GM18909 (cell line): ENCODE measurements around the gene TUBB2B.

Source experiments
- ATAC-seq: cut with Tn5 transposase; IDR thresholded peaks from one replicate; pipeline ENCODE4 v1.9.1; 2021; ENCODE audit warnings: mild to moderate bottlenecking; ENCODE audit not compliant: unreplicated experiment, poor library complexity

TUBB2B gene

DNA sequence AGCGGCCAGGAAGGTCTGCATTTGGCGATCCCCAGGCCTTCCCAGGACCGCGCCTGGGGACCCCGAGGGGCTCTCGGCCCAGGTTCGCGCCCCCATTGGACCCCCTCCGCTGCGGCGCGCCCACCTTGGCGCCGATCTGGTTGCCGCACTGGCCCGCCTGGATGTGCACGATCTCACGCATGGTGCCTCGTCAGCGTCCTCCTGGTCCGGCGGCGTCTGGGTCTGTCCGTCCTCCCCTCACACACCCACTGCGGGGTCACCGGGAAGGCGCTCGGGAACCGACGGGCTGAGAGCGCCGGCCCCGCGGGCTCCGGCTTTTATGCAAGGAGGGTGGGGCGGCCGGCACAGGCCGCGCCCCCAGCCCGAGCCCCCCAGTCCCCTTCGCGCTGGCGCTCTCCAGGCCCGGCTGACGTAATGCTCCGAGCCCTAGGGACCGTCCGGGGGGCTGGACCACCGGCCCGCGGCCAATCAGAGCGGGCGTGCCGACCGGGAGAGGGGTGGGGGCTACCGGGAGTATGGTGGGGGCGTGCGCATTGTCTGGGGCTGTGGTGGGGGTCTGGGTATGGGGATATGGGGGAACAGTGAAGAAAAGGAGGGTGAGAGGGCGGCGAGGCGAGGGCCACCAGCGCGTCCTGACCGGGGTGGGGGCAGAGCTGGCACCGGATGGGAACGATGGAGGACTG lies at the start of gene TUBB2B:
TUBB2B (minus strand) TSS at position 291 of the 683 bp plus-strand sequence; CDS start at position 181, 110 bp downstream.
- ATAC-seq, result no peak

DNA sequence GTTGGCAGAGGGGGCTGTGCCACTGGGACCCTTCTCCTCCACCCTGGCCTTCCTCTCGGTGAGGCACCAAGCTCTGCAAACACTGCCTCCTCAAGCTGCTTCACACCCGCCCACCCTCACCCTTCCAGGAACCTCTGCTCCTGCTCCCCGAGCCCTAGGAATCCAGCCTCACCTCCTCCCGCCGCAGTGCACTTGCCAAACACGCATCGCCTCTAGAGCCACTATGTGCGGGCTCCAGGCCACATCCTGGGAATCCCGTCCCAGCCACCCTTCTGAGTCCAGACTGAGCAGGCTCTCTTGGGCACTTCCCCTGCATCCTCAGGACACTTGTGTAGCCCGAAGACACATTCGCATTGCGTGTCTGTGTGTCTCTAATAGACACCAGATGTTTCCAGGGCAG lies 49.8 kb upstream of the TUBB2B start:
- ATAC-seq, result no peak

- no peak for ATAC-seq
These were observed 49.0 kb upstream of the TUBB2B start for GRCh38 chr6:3276174-3277167.

DNA sequence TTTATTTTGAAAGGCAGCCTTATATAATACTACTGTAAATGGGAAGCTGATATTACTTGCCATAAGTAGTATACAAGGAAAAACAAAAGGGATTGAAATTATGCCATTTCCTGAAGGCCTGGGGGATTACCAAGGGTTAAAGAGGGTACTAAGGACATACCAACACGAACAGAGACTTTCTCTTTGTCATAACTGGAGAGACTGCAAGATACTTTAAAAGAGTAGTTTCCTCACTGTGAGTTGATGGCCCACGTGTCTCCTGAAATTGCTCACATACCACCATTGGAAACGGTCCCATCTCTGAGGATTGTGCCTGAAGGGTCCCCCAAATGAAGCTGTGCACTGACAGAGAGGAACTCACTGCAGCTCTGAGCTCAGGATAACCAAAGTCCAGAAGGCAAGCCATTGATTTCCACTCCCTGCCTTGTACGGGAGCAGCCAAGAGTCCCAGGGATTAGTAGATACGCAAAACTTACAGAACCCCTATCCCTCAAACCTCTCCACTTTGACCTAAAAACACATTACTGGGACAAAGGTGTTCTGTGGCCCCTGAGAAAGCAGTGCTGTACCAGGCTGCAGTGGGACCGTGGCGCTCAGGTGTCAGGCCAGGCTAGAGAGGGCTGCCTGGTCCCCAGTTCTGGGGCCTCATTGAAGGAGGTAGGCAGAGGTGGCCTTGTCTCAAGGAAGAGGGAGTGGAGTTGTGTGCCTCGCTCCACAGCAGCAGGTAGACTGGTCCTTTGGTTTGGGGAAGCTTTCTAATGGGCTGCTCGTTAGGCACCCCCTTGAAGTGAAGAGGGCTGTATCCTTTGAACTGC lies 46.5 kb upstream of the TUBB2B start:
- no peak for ATAC-seq

DNA sequence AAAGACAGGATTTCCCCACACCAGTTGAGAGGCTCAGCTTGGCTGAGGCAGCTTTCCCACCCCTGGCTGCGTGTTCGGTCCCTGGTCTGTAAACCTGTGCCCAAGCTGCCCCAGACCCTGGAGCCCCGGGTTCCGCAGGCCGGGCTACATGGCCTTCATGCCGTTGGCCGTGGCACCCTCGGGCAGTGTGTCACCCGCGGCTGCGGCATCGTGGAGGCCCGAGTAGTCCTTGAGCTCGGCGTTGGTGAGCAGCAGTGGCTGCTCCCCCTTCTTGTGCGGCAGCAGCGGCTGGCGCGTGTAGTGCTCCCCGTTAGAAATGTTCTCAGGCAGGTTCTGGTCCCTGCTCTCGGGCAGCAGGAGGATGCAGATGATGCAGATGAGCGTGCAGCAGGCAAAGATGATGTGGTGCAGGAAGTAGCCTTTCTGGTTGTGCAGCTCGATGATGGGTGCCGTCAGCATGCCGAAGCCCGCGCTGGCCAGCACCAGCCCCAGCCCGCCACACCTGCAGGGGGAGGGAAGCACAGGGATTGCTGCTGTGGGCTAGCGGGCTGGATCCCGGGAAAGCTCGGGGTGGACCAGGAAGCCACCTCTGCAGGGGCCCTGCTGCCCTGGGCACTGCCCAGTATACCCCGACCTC lies 45.6 kb upstream of the TUBB2B start:
- no peak for ATAC-seq

DNA sequence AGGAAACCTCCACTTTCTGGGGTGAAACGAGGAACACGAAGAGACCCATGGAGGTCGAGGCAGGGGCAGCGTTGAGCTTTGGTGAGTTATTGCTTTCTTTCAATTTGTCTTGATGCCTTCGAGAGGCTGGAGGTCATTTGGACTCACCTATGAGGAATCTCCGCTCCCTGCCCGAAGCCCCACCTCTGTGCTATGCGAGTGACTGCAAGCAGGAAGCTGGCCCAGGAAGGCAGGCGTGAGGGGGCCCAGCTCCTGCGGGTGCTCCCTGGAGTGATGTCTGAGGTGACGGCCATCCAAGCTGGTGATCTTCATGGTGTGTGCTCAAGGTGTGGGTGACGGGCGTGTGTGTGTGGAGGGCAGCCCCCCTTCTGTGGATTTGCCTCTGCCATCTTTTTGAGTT lies 44.3 kb upstream of the TUBB2B start:
- no peak for ATAC-seq

DNA sequence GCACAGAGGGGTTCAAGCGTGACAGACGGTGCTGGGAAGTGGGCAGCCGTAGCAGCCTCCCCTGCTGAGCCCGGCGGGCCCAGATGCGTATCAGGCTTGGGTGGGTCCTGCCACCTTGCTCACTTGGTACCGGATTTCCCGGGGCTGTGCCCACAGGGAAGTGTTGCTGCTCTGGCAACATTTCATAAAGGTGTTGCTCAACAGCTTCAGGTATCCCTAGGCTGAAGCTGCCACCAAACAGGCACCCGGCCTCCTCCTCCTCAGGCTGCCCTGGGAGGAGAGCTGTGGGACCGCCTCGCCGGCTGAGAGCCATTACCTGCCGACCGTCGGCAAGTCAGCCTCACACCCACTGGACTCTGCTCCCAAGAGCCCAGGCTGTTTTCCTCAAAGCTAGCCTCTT lies 42.8 kb upstream of the TUBB2B start:
- no peak for ATAC-seq

DNA sequence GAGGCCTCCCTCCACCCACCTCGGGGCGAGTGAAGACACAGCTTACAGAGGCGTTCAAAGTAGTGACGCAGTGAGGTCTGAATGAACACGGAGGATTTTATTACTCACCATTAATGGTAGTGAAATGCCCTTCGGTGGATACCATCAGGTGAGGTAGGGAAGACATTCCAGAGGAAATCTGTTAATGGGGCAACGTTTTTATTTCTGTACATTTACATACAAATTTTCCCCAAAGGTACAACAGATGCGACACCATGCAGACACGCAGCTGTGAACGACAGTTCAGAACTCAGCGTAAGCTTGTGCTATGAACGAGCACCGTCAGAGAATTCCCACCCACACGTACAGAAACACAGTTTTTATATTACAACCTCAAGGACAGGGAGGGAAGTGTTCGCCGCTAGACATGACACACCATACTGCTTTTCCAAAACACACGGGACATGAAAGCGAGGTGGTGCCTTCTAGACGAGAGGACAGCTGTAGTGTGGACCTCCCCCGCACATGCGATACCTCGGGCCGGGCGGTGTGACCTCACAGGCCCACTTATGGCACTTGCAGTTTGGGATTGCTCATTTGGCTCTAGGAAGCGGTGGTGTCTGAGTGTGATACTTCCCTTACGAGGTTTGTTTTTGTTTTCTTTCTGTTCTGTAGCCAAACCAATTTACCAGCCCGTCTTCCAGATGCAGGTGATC lies 42.0 kb upstream of the TUBB2B start:
- no peak for ATAC-seq

DNA sequence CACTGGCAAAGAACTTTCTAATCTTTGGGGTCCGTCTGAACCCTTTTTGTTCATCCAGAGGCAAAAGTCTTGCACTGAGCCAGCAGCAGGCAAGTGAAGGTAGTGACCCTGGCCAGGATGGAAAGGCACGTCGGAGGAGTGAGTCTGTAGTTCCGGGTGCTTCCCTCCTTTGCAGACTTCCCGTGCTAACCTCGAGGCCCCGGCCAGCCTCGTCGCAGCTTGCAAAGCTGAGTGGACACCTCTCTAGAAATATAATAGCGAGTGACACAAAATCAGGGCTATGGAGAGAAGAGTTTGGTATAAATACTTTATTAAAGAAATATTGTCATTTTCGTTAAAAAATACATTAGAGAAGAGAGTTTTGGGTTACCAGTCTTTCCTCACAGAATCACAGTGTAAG lies 41.2 kb upstream of the TUBB2B start:
- no peak for ATAC-seq

DNA sequence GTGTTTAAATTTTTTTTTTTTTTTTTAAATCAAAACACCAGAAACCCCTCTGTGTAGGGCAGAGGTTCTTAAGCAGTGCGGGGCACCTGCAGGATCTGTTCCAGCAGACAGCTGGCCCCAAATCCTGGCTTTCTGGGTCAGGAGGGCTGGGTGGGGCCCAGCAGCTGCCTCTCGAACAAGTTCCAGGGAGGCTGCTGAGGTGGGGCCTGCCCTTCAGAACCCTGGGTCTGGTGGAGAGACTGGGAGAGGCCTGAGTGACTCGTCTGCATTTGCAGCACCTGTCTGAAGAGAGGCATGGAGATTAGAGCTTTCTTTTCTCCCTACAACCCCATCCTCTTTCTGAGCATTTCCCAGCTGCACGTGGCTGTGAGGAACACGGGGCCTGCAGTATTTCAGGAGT lies 39.7 kb upstream of the TUBB2B start:
- ATAC-seq, result no peak

DNA sequence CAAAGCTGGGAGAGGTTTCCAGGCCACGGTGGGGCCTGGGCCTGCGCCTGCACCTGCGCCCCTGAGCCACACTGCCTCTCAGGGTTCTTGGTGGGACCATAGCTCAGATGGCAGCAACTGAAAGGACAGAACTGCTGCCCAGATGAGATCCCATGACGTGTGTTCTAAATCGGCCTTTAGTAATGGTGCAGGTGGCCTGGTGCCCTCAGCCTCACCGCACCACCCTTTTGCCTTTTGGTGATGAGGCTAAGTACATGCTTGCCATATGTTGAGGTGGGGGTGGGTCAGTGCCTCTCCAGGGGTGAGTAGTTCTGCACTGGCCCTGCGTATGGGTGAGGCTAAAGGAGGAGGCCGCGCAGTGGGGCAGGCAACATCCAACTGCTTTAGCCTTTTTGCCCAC lies 38.7 kb upstream of the TUBB2B start:
- no peak for ATAC-seq

GRCh38 chr6:3265671-3266070 lies 38.2 kb upstream of the TUBB2B start:
- ATAC-seq, result no peak

DNA sequence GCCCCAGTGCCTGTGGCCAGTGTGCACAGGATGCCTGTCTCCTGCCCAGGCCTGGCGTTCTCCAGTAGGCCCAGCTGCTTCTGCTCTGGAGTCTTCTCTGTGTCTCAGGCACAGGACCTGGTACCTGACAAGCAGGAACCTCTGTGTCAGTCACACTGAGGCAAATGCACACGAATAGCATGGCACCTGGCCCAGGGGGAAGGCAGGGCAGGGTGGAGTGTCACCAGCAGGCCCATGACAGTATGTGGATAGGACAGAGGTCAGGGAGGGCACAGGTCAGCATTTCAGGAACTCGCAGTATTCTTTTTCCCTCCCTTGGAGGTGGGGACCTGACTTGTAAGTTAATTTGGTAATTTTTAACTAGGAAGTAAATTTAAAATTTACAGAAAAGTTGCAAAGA lies 36.9 kb upstream of the TUBB2B start:
- ATAC-seq, result no peak

GRCh38 chr6:3263096-3263495 lies 35.6 kb upstream of the TUBB2B start:
- ATAC-seq, result no peak

GRCh38 chr6:3261921-3262320 lies 34.5 kb upstream of the TUBB2B start:
- ATAC-seq, result no peak

DNA sequence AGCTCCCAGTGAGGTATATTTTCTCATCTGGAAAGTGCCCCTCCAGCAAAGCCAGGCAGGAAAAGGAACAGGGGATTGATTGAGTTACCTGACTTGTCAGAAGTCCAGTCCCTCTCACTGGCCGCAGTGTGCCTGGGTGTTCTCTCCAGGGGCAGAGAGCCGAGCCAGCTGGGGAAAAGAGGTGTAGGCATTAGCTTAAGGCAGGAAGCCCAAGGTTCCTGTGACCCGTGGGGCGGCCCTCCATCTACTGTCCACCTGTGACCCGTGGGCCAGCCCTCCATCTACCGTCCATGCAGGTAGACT lies 34.0 kb upstream of the TUBB2B start:
- ATAC-seq, result no peak

- ATAC-seq, result no peak
These were observed 33.5 kb upstream of the TUBB2B start for GRCh38 chr6:3260772-3261517.

DNA sequence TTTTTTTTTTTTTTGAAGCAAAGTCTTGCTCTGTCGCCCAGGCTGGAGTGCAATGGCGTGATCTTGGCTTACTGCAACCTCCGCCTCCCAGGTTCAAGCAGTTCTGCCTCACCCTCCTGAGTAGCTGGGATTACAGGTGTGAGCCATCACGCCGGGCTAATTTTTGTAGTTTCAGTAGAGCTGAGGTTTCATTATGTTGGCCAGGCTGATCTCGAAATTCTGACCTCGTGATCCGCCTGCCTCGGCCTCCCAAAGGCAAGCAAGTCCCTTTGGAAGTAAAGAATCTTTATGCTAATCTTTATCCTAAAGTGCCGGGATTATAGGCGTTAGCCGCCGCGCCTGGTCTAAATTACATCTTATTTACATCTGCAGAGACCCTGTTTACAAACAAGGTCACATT lies 32.8 kb upstream of the TUBB2B start:
- ATAC-seq, result no peak

DNA sequence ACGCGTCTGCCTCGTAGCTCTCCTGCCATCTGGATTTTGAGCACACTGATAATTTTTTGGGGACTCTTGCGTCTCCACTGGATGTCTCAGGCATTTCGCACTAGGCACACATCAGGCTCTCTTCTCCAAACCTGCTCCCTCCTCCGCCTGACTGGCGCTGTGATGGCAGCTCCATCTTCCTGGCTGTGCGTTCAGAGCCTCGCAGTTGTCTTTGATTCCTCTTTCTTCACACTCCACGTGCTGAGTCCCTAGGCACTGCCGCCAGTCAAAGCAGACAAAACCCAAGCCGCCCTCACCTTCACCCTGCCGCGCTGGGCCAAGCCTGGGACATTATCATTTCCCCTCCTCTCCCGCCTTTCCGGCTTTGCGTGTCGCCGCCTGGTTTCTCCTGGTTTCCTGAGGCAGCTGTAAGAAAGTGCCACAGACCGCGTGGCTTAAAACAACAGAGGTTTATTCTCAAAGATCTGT lies 32.1 kb upstream of the TUBB2B start:
- peak; percentile 35 for ATAC-seq
